Esophagus muscularis mucosa (tissue), 4 donors: Measurements from ENCODE around the gene SETD1A. TPM values are rescaled to one million over a fixed set of nuclear protein-coding genes. Genes with fewer than 3 reads are reported as not detected.

Experiments
- DNase-seq: peaks from one replicate; pipeline ENCODE4 v3.0.0-alpha.2; 2017; ENCODE audit errors: extremely low spot score
- H3K27ac ChIP-seq, 4 donors: fragments of 200-600 bp; sonication (generic); replicated peaks in 1 of 4; 1 replicate in 3 of 4; 2 replicates in 1 of 4; pipeline ENCODE4 v1.5.1; 2016 to 2019; ENCODE audit warnings: mild to moderate bottlenecking in 1 of 4
- H3K27me3 ChIP-seq, 4 donors: fragments of 200-600 bp; sonication (generic); one replicate each; pipeline versions ENCODE4 v1.5.1 to v1.6.0; 2016 to 2019
- H3K36me3 ChIP-seq, 4 donors: fragments of 200-600 bp; sonication (generic); one replicate each; pipeline ENCODE4 v1.5.1; 2016 to 2019
- H3K4me1 ChIP-seq, 4 donors: fragments of 200-600 bp; sonication (generic); one replicate each; pipeline ENCODE4 v1.5.1; 2016 to 2019
- H3K4me3 ChIP-seq, 4 donors: fragments of 200-600 bp; sonication (generic); 1 replicate in 2 of 4; 2 replicates in 2 of 4; pipeline ENCODE4 v1.5.1; 2016 to 2019; ENCODE audit warnings: mild to moderate bottlenecking in 4 of 4, moderate library complexity in 1 of 4
- H3K9me3 ChIP-seq, 4 donors: fragments of 200-600 bp; sonication (generic); 1 replicate in 3 of 4; 2 replicates in 1 of 4; pipeline ENCODE4 v1.5.1; 2016 to 2019
- CTCF ChIP-seq, 3 experiments: fragments of 200-600 bp in 2 of 3; fragments of 450-650 bp in 1 of 3; sonication (generic) in 2 of 3; IDR thresholded peaks; one replicate each; pipeline ENCODE4 v1.5.1; 2017 to 2019; ENCODE audit warnings: antibody characterized with exemption in 3 of 3, mild to moderate bottlenecking in 2 of 3, moderate library complexity in 1 of 3
- EP300 ChIP-seq: sonication (generic); formaldehyde crosslinking; IDR thresholded peaks from one replicate; pipeline ENCODE4 v1.6.1; 2017; ENCODE audit warnings: antibody characterized with exemption
- POLR2A ChIP-seq: fragments of 450-650 bp; IDR thresholded peaks from one replicate; pipeline ENCODE4 v1.6.1; 2017; ENCODE audit warnings: antibody characterized with exemption, moderate library complexity, mild to moderate bottlenecking, low read depth
- POLR2AphosphoS5 ChIP-seq, 2 donors: sonication (generic); formaldehyde crosslinking; IDR thresholded peaks; one replicate each; pipeline ENCODE4 v1.6.1; 2017; ENCODE audit warnings: antibody characterized with exemption in 2 of 2
- WGBS: methylation state at CpG from one replicate; pipeline ENCODE4 v1.1.5; 2018; 5-methylcytosine and 5-hydroxymethylcytosine counted together
- intact Hi-C: fragments of 100-400 bp; cut with DNase I; formaldehyde crosslinking; loops from one replicate; pipeline ENCODE4 v1.15.1; 2023
- total RNA-seq, 4 donors: library from RNA; depleted of rRNA; stranded (reverse); fragments of >200 nt; gene quantifications; one replicate each; pipeline versions ENCODE4 v1.1.0 to v1.2.1, GENCODE V29; 2016

SETD1A gene
- total RNA-seq, 4 donors from 2014 or later = 7.1 to 25.4 (median 9.9) TPM

GRCh38 chr16:30949650-30950515, 7.7 kb upstream of the SETD1A start:
- Histone ChIP-seq H3K27ac (peak overlapping the region; percentile 91 to 99 (median 92)), H3K27me3 (no peaks in the 10 kb centered on the region), H3K4me3 (peak overlapping the region; percentile 83 to 98 (median 96)), H3K36me3 (peaks cover 0 to 25% (median 12%) of the 10 kb centered on the region in 4 donors), H3K9me3 (no peaks in the 10 kb centered on the region), H3K4me1 (peaks cover 28 to 62% (median 57%) of the 10 kb centered on the region in 4 donors)
- TF ChIP-seq EP300 = no peak
- peak; percentile 56 for TF ChIP-seq POLR2A
- peak; percentile 81 to 90 for TF ChIP-seq POLR2AphosphoS5 (IDR thresholded peaks at IDR 0.05)
- TF ChIP-seq CTCF (IDR thresholded peaks at IDR 0.05) = no peak
- intact Hi-C loops = no loop called here
- 10% methylated on average over 21 of the region's 21 CpGs for WGBS
- peak; percentile 95 for DNase-seq

GRCh38 chr16:30950516-30951065, 7.0 kb upstream of the SETD1A start:
- Histone ChIP-seq H3K4me3 (peak overlapping the region; percentile 83 to 98 (median 96)), H3K4me1 (peaks cover 28 to 62% (median 57%) of the 10 kb centered on the region in 4 donors)

GRCh38 chr16:30951193-30951592, 6.4 kb upstream of the SETD1A start:
- Histone ChIP-seq H3K27me3 (no peaks in the 10 kb centered on the region), H3K4me3 (no peak overlapping the region), H3K36me3 (peaks cover 0 to 19% (median 10%) of the 10 kb centered on the region in 4 donors), H3K27ac (peak overlapping the region; percentile 91 to 99 (median 92)), H3K9me3 (no peaks in the 10 kb centered on the region), H3K4me1 (peaks cover 28 to 62% (median 57%) of the 10 kb centered on the region in 4 donors)
- WGBS = no CpG with 5 or more reads among the region's 1 CpG
- intact Hi-C loops = no loop called here
- TF ChIP-seq CTCF (IDR thresholded peaks at IDR 0.05) = no peak
- no peak for TF ChIP-seq EP300
- TF ChIP-seq POLR2A = no peak
- DNase-seq = no peak

More at GRCh38 chr16:30950516-30951065, 7.0 kb upstream of the SETD1A start:
- intact Hi-C loops = no loop called here
- no peaks in the 10 kb centered on the region for H3K9me3 ChIP-seq
- TF ChIP-seq POLR2A (no peak), EP300 (no peak), CTCF (IDR thresholded peaks at IDR 0.05) (no peak), POLR2AphosphoS5 (IDR thresholded peaks at IDR 0.05) (no peak)
- H3K36me3 ChIP-seq = peaks cover 0 to 20% (median 10%) of the 10 kb centered on the region in 4 donors
- no peaks in the 10 kb centered on the region for H3K27me3 ChIP-seq
- no peak for DNase-seq
- H3K27ac ChIP-seq = peak overlapping the region; percentile 91 to 99 (median 92)
- WGBS = 71% methylated on average over 8 of the region's 8 CpGs

DNA sequence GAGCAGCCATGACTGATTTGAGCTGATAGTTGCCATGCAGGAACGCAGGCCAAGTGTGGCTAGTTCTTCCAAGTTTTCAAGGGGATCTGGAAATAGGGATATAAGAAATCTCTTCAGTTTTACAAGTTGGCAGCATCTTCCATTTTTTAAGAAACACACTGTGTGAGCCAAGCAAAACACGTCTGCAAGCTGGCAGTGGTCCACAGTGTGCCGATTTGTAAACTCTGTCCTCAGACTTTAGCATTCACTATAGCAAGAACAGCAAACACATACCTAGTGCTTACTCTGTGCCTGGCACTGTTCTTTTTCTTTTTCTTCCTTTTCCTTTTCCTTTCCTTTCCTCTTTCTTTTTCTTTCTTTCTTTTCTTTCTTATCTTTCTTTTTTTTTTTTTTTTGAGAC, 5.8 kb upstream of the SETD1A start:
- DNase-seq = no peak
- 27% methylated on average over 3 of the region's 3 CpGs for WGBS

More for the DNA sequence above, 5.8 kb upstream of the SETD1A start:
- TF ChIP-seq POLR2AphosphoS5 (IDR thresholded peaks at IDR 0.05) = peak; percentile 49 to 69
- no peak for TF ChIP-seq CTCF (IDR thresholded peaks at IDR 0.05)
- no peak for TF ChIP-seq EP300
- no peak for TF ChIP-seq POLR2A
- Histone ChIP-seq H3K36me3 (peaks cover 0 to 14% (median 9%) of the 10 kb centered on the region in 4 donors), H3K4me1 (peaks cover 32 to 67% (median 62%) of the 10 kb centered on the region in 4 donors), H3K27me3 (no peaks in the 10 kb centered on the region), H3K4me3 (no peak overlapping the region), H3K27ac (peak overlapping the region; percentile 91 to 99 (median 92)), H3K9me3 (no peaks in the 10 kb centered on the region)
- intact Hi-C loops = no loop called here
